ENCODE measurements around the gene STARD3. TPM values are rescaled to one million over a fixed set of nuclear protein-coding genes. Genes with fewer than 3 reads are reported as not detected.

Gene STARD3
- total and polyA plus RNA-seq, 2 of the 13 experiments (the other 11 are each of a cell fraction or from before 2014, with no cell fraction given): 34.6 to 100 TPM

GRCh38 chr17:39674702-39675389, 37.9 kb downstream of the STARD3 start (continued):
- TF ChIP-seq ZNF639 (CRISPR knock-in tag; conservative IDR thresholded peaks at IDR 0.05) (no peak), KDM5B (CRISPR knock-in tag; IDR thresholded peaks at IDR 0.05; ENCODE audit: borderline replicate concordance) (no peak; the same call in 1 of the 2 replicates), ZNF503 (CRISPR knock-in tag; IDR thresholded peaks at IDR 0.05) (no peak), NKX3-1 (CRISPR knock-in tag; IDR thresholded peaks at IDR 0.05) (no peak), NR2F6 (IDR thresholded peaks at IDR 0.05) (peak; percentile 63; the same call in 1 of the 2 replicates), NR2F6 (CRISPR knock-in tag; IDR thresholded peaks at IDR 0.05) (peak; percentile 75), SNAPC2 (CRISPR knock-in tag; IDR thresholded peaks at IDR 0.05) (no peak), KLF6 (CRISPR knock-in tag; IDR thresholded peaks at IDR 0.05) (no peak), ZNF720 (CRISPR knock-in tag; IDR thresholded peaks at IDR 0.05) (no peak), GATAD1 (CRISPR knock-in tag; IDR thresholded peaks at IDR 0.05) (0 out of 2 replicates have a peak, but pooled peaks have one; percentile 9), MYNN (CRISPR knock-in tag; IDR thresholded peaks at IDR 0.05; ENCODE audit: low read depth) (no peak), ZNF207 (IDR thresholded peaks at IDR 0.05; ENCODE audit: borderline replicate concordance) (no peak), SOX13 (IDR thresholded peaks at IDR 0.05) (no peak), SOX13 (CRISPR knock-in tag; conservative IDR thresholded peaks at IDR 0.05 in 1 of 2, IDR thresholded peaks at IDR 0.05 in 1 of 2) (peak in 1 of 2 experiments; percentile 55; a peak in 2 of 4 replicates), ZNF136 (CRISPR knock-in tag; IDR thresholded peaks at IDR 0.05; ENCODE audit: low read depth) (0 out of 2 replicates have a peak, but pooled peaks have one; percentile 53), ZNF790 (CRISPR knock-in tag; IDR thresholded peaks at IDR 0.05; ENCODE audit: borderline replicate concordance) (no peak), ZNF24 (IDR thresholded peaks at IDR 0.05) (no peak), RBM22 (optimal IDR thresholded peaks at IDR 0.05; ENCODE audit: low read length) (no peak), ZBTB1 (CRISPR knock-in tag; IDR thresholded peaks at IDR 0.05; ENCODE audit: borderline replicate concordance) (no peak), MXD1 (CRISPR knock-in tag; IDR thresholded peaks at IDR 0.05) (no peak), SP2 (CRISPR knock-in tag; IDR thresholded peaks at IDR 0.05) (no peak), HBP1 (CRISPR knock-in tag; IDR thresholded peaks at IDR 0.05; ENCODE audit: low read depth) (no peak; the same call in 1 of the 2 replicates), ZBTB10 (CRISPR knock-in tag; IDR thresholded peaks at IDR 0.05; ENCODE audit: borderline replicate concordance) (peak; percentile 98)

All from HepG2 (cell line).